HCT116 (cell line): ENCODE results near the gene KLF3.

Source experiments
- ATF3 ChIP-seq: IDR thresholded peaks from 2 replicates; pipeline ENCODE4 v1.6.1; 2012
- CBX3 ChIP-seq: IDR thresholded peaks from 2 replicates; pipeline ENCODE4 v1.6.1; 2012; ENCODE audit warnings: low read depth
- EGR1 ChIP-seq: IDR thresholded peaks from 2 replicates; pipeline ENCODE4 v1.6.1; 2012; ENCODE audit warnings: low read depth
- EZH2phosphoT487 ChIP-seq: fragments of 200-600 bp; IDR thresholded peaks from 2 replicates; pipeline ENCODE4 v1.6.1; 2018; ENCODE audit warnings: antibody characterized with exemption, borderline replicate concordance
- JUND ChIP-seq: IDR thresholded peaks from 2 replicates; pipeline ENCODE4 v1.6.1; 2012
- POLR2A ChIP-seq: IDR thresholded peaks from 2 replicates; pipeline ENCODE4 v1.7.0; 2011; ENCODE audit warnings: borderline replicate concordance; ENCODE audit not compliant: insufficient read depth, insufficient read length; ENCODE audit errors: extremely low read depth
- POLR2AphosphoS5 ChIP-seq: IDR thresholded peaks from 2 replicates; pipeline ENCODE4 v1.6.1; 2011; ENCODE audit warnings: mild to moderate bottlenecking, low read depth, low read length, moderate library complexity
- REST ChIP-seq: IDR thresholded peaks from 2 replicates; pipeline ENCODE4 v1.6.1; 2012; ENCODE audit warnings: low read depth
- SP1 ChIP-seq: IDR thresholded peaks from 2 replicates; pipeline ENCODE4 v1.6.1; 2012; ENCODE audit warnings: low read depth
- SRF ChIP-seq: IDR thresholded peaks from 2 replicates; pipeline ENCODE4 v1.6.1; 2012; ENCODE audit warnings: low read depth
- YY1 ChIP-seq: IDR thresholded peaks from 2 replicates; pipeline ENCODE4 v1.6.1; 2011; ENCODE audit warnings: low read length, low read depth, moderate library complexity, mild to moderate bottlenecking; ENCODE audit not compliant: insufficient replicate concordance; ENCODE audit errors: extremely low read depth
- ZFX ChIP-seq: fragments of 450-650 bp; IDR thresholded peaks from 2 replicates; pipeline ENCODE4 v1.6.1; 2017
- TF ChIP-seq, protein P1 (sequence below), 3 experiments: fragments of 200-600 bp in 1 of 3; sonication (generic) in 1 of 3; IDR thresholded peaks in 2 of 3; conservative IDR thresholded peaks in 1 of 3; 2 replicates each; pipeline ENCODE4 v1.5.1; 2012 to 2017; ENCODE audit warnings: low read depth in 2 of 3, low read length in 2 of 3, antibody characterized with exemption in 1 of 3, borderline replicate concordance in 1 of 3, control low read depth in 1 of 3, mild to moderate bottlenecking in 1 of 3, mixed read lengths in 1 of 3, mixed run types in 1 of 3, moderate library complexity in 1 of 3; ENCODE audit not compliant: insufficient read depth in 1 of 3
- TF ChIP-seq, protein P2 (sequence below): IDR thresholded peaks from 2 replicates; pipeline ENCODE4 v1.6.1; 2012

DNA sequence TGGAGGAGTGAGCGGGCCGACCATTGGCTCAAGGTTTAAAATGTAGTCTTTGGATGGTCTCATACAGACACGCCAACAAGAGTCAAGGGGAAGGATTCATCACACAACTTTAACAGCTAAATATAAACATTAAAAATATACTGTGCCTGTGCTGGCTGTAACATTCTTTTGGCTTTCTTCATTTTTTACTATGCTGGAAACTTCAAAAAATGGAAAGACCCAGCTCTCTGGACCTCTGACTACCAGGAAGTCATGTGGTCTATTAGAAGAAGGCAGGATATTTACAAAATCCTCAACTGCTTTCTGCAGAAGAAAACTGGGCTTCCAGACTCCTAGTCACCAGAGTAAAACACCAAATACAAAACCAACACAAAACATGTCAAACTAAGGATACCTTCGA, 49.8 kb upstream of the KLF3 start:
- TF ChIP-seq, protein P1, sequence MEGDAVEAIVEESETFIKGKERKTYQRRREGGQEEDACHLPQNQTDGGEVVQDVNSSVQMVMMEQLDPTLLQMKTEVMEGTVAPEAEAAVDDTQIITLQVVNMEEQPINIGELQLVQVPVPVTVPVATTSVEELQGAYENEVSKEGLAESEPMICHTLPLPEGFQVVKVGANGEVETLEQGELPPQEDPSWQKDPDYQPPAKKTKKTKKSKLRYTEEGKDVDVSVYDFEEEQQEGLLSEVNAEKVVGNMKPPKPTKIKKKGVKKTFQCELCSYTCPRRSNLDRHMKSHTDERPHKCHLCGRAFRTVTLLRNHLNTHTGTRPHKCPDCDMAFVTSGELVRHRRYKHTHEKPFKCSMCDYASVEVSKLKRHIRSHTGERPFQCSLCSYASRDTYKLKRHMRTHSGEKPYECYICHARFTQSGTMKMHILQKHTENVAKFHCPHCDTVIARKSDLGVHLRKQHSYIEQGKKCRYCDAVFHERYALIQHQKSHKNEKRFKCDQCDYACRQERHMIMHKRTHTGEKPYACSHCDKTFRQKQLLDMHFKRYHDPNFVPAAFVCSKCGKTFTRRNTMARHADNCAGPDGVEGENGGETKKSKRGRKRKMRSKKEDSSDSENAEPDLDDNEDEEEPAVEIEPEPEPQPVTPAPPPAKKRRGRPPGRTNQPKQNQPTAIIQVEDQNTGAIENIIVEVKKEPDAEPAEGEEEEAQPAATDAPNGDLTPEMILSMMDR (IDR thresholded peaks at IDR 0.05 in 2 of 3, conservative IDR thresholded peaks at IDR 0.05 in 1 of 3; ENCODE audit: borderline replicate concordance in 1 of 3, insufficient read depth in 1 of 3, low read depth in 2 of 3, low read length in 2 of 3) = no peak
- TF ChIP-seq CBX3 (no peak), EZH2phosphoT487 (no peak), ZFX (no peak), POLR2A (no peak), POLR2AphosphoS5 (no peak), SP1 (no peak), YY1 (no peak), EGR1 (no peak), REST (no peak), ATF3 (no peak), SRF (no peak), JUND (no peak)
- TF ChIP-seq, protein P2, sequence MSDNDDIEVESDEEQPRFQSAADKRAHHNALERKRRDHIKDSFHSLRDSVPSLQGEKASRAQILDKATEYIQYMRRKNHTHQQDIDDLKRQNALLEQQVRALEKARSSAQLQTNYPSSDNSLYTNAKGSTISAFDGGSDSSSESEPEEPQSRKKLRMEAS = no peak
